GM18519 (cell line): ENCODE data around the gene RAB43.

Source experiments
- ATAC-seq: cut with Tn5 transposase; IDR thresholded peaks from one replicate; pipeline ENCODE4 v1.9.1; 2021; ENCODE audit warnings: mild to moderate bottlenecking, moderate library complexity; ENCODE audit not compliant: unreplicated experiment, low FRiP score

Gene RAB43

GRCh38 chr3:129063091-129063640, 58.4 kb downstream of the RAB43 start:
- no peak for ATAC-seq

GRCh38 chr3:129061888-129062834, 59.4 kb downstream of the RAB43 start:
- ATAC-seq, result no peak

GRCh38 chr3:129061023-129061887, 60.3 kb downstream of the RAB43 start:
- ATAC-seq, result no peak

- ATAC-seq, result no peak
Observed at GRCh38 chr3:129060276-129061022, 61.2 kb downstream of the RAB43 start, which contains the start of gene GP9. TSS of gene GP9 (plus strand) at chr3:129060779. CDS start at chr3:129061740, 961 bp downstream.

- no peak for ATAC-seq
Observed at GRCh38 chr3:129059311-129059958, 62.2 kb downstream of the RAB43 start.

GRCh38 chr3:129058441-129059200, 63.0 kb downstream of the RAB43 start:
- ATAC-seq, result no peak

GRCh38 chr3:129057249-129057648, 64.4 kb downstream of the RAB43 start:
- ATAC-seq, result no peak

GRCh38 chr3:129056451-129057173, 65.0 kb downstream of the RAB43 start:
- ATAC-seq, result no peak

- no peak for ATAC-seq
Observed at GRCh38 chr3:129054605-129055104, 66.9 kb downstream of the RAB43 start.

- ATAC-seq, result no peak
Observed at GRCh38 chr3:129052675-129053074, 68.9 kb downstream of the RAB43 start.

GRCh38 chr3:129051871-129052340, 69.7 kb downstream of the RAB43 start:
- ATAC-seq, result no peak

- ATAC-seq, result no peak
Observed at GRCh38 chr3:129050556-129051295, 70.9 kb downstream of the RAB43 start.

GRCh38 chr3:129047553-129047839, 74.1 kb downstream of the RAB43 start:
- no peak for ATAC-seq

- ATAC-seq, result no peak
Observed at GRCh38 chr3:129046732-129047552, 74.7 kb downstream of the RAB43 start.

GRCh38 chr3:129046037-129046731, 75.4 kb downstream of the RAB43 start:
- no peak for ATAC-seq

GRCh38 chr3:129045675-129046036, 75.9 kb downstream of the RAB43 start:
- no peak for ATAC-seq
